ENCODE data around the gene SP2. TPM values are rescaled to one million over a fixed set of nuclear protein-coding genes. Genes with fewer than 3 reads are reported as not detected.
"Not testable (repeated sequence)": the region's sequence is repeated elsewhere in the genome, so short reads cannot be mapped to it uniquely, and the experiment has no call there.

SP2 gene
- total and polyA plus RNA-seq, 4 donors: 1.6 to 25.9 (median 14.4) TPM

- Histone ChIP-seq H3K27me3 (ENCODE audit: control insufficient read depth, insufficient read depth, low read length) (no peaks in the 10 kb centered on the region), H3K9me3 (ENCODE audit: control insufficient read depth, insufficient read depth, low read length) (no peaks in the 10 kb centered on the region), H3K4me1 (ENCODE audit: control insufficient read depth, insufficient read depth, low read length) (peaks cover 22% of the 10 kb centered on the region), H3K4me3 (ENCODE audit: low read depth, low read length) (no peak overlapping the region), H3K36me3 (ENCODE audit: control insufficient read depth, insufficient read depth, low read length) (peaks cover 26% of the 10 kb centered on the region), H3K27ac (ENCODE audit: low read depth, low read length) (no peak overlapping the region)
- DNase-seq (ENCODE audit: low read depth in 4 of 6, low spot score in 6 of 6): no peak
- WGBS (ENCODE audit: insufficient coverage): 90% methylated on average over 2 of the region's 2 CpGs
Measured at GRCh38 chr17:47917581-47917980, 21.5 kb downstream of the SP2 start.

- H3K27ac ChIP-seq (ENCODE audit: low read depth, low read length): no peak overlapping the region
- no peak for DNase-seq (ENCODE audit: low read depth in 4 of 6, low spot score in 6 of 6)
- peaks cover 22% of the 10 kb centered on the region for H3K4me1 ChIP-seq (ENCODE audit: control insufficient read depth, insufficient read depth, low read length)
- H3K27me3 ChIP-seq (ENCODE audit: control insufficient read depth, insufficient read depth, low read length): no peaks in the 10 kb centered on the region
- no peak overlapping the region for H3K4me3 ChIP-seq (ENCODE audit: low read depth, low read length)
- peaks cover 30% of the 10 kb centered on the region for H3K36me3 ChIP-seq (ENCODE audit: control insufficient read depth, insufficient read depth, low read length)
- no CpG with 5 or more reads among the region's 2 CpGs for WGBS (ENCODE audit: insufficient coverage)
- H3K9me3 ChIP-seq (ENCODE audit: control insufficient read depth, insufficient read depth, low read length): no peaks in the 10 kb centered on the region
Measured at GRCh38 chr17:47918006-47918405, 22.0 kb downstream of the SP2 start.

- 100% methylated on average over 1 of the region's 2 CpGs for WGBS (ENCODE audit: insufficient coverage)
- Histone ChIP-seq H3K36me3 (ENCODE audit: control insufficient read depth, insufficient read depth, low read length) (peaks cover 39% of the 10 kb centered on the region), H3K4me3 (ENCODE audit: low read depth, low read length) (no peak overlapping the region), H3K27ac (ENCODE audit: low read depth, low read length) (no peak overlapping the region), H3K27me3 (ENCODE audit: control insufficient read depth, insufficient read depth, low read length) (no peaks in the 10 kb centered on the region), H3K9me3 (ENCODE audit: control insufficient read depth, insufficient read depth, low read length) (no peaks in the 10 kb centered on the region), H3K4me1 (ENCODE audit: control insufficient read depth, insufficient read depth, low read length) (peaks cover 22% of the 10 kb centered on the region)
- no peak for DNase-seq (ENCODE audit: low read depth in 4 of 6, low spot score in 6 of 6)
Measured at GRCh38 chr17:47918991-47919390, 23.0 kb downstream of the SP2 start.

GRCh38 chr17:47919889-47920288, 23.9 kb downstream of the SP2 start:
- H3K27ac ChIP-seq (ENCODE audit: low read depth, low read length); H3K4me3 ChIP-seq (ENCODE audit: low read depth, low read length); DNase-seq (ENCODE audit: low read depth in 4 of 6, low spot score in 6 of 6); H3K27me3 ChIP-seq (ENCODE audit: control insufficient read depth, insufficient read depth, low read length); H3K9me3 ChIP-seq (ENCODE audit: control insufficient read depth, insufficient read depth, low read length): not testable (repeated sequence)
- peaks cover 21% of the 10 kb centered on the region for H3K4me1 ChIP-seq (ENCODE audit: control insufficient read depth, insufficient read depth, low read length)
- H3K36me3 ChIP-seq (ENCODE audit: control insufficient read depth, insufficient read depth, low read length): peaks cover 46% of the 10 kb centered on the region
- 93% methylated on average over 6 of the region's 14 CpGs for WGBS (ENCODE audit: insufficient coverage)

GRCh38 chr17:47924785-47925677, 29.0 kb downstream of the SP2 start:
- 94% methylated on average over 18 of the region's 23 CpGs for WGBS (ENCODE audit: insufficient coverage)
- H3K4me1 ChIP-seq (ENCODE audit: control insufficient read depth, insufficient read depth, low read length): peaks cover 8% of the 10 kb centered on the region
- H3K4me3 ChIP-seq (ENCODE audit: low read depth, low read length): no peak overlapping the region
- peaks cover 70% of the 10 kb centered on the region for H3K36me3 ChIP-seq (ENCODE audit: control insufficient read depth, insufficient read depth, low read length)
- H3K9me3 ChIP-seq (ENCODE audit: control insufficient read depth, insufficient read depth, low read length): no peaks in the 10 kb centered on the region
- DNase-seq (ENCODE audit: low read depth in 4 of 6, low spot score in 6 of 6): no peak
- H3K27ac ChIP-seq (ENCODE audit: low read depth, low read length): no peak overlapping the region
- H3K27me3 ChIP-seq (ENCODE audit: control insufficient read depth, insufficient read depth, low read length): no peaks in the 10 kb centered on the region

GRCh38 chr17:47925678-47925988, 29.6 kb downstream of the SP2 start:
- no peaks in the 10 kb centered on the region for H3K27me3 ChIP-seq (ENCODE audit: control insufficient read depth, insufficient read depth, low read length)
- H3K9me3 ChIP-seq (ENCODE audit: control insufficient read depth, insufficient read depth, low read length): no peaks in the 10 kb centered on the region
- H3K4me1 ChIP-seq (ENCODE audit: control insufficient read depth, insufficient read depth, low read length): peaks cover 8% of the 10 kb centered on the region
- H3K27ac ChIP-seq (ENCODE audit: low read depth, low read length): no peak overlapping the region
- H3K36me3 ChIP-seq (ENCODE audit: control insufficient read depth, insufficient read depth, low read length): peaks cover 71% of the 10 kb centered on the region
- no CpG with 5 or more reads among the region's 3 CpGs for WGBS (ENCODE audit: insufficient coverage)
- H3K4me3 ChIP-seq (ENCODE audit: low read depth, low read length): no peak overlapping the region
- no peak for DNase-seq (ENCODE audit: low read depth in 4 of 6, low spot score in 6 of 6)

- no peaks in the 10 kb centered on the region for H3K27me3 ChIP-seq (ENCODE audit: control insufficient read depth, insufficient read depth, low read length)
Measured at GRCh38 chr17:47927821-47928400, 31.9 kb downstream of the SP2 start.

GRCh38 chr17:47928415-47928814, 32.4 kb downstream of the SP2 start:
- no peak for DNase-seq (ENCODE audit: low read depth in 4 of 6, low spot score in 6 of 6)
- Histone ChIP-seq H3K27ac (ENCODE audit: low read depth, low read length) (no peak overlapping the region), H3K36me3 (ENCODE audit: control insufficient read depth, insufficient read depth, low read length) (peaks cover 60% of the 10 kb centered on the region), H3K4me3 (ENCODE audit: low read depth, low read length) (no peak overlapping the region), H3K27me3 (ENCODE audit: control insufficient read depth, insufficient read depth, low read length) (no peaks in the 10 kb centered on the region), H3K9me3 (ENCODE audit: control insufficient read depth, insufficient read depth, low read length) (no peaks in the 10 kb centered on the region), H3K4me1 (ENCODE audit: control insufficient read depth, insufficient read depth, low read length) (peaks cover 8% of the 10 kb centered on the region)
- WGBS (ENCODE audit: insufficient coverage): no CpG with 5 or more reads among the region's 2 CpGs

More at GRCh38 chr17:47927821-47928400, 31.9 kb downstream of the SP2 start:
- Histone ChIP-seq H3K4me1 (ENCODE audit: control insufficient read depth, insufficient read depth, low read length) (peaks cover 8% of the 10 kb centered on the region), H3K36me3 (ENCODE audit: control insufficient read depth, insufficient read depth, low read length) (peaks cover 66% of the 10 kb centered on the region), H3K27ac (ENCODE audit: low read depth, low read length) (no peak overlapping the region), H3K9me3 (ENCODE audit: control insufficient read depth, insufficient read depth, low read length) (no peaks in the 10 kb centered on the region), H3K4me3 (ENCODE audit: low read depth, low read length) (no peak overlapping the region)
- no peak for DNase-seq (ENCODE audit: low read depth in 4 of 6, low spot score in 6 of 6)
- WGBS (ENCODE audit: insufficient coverage): 95% methylated on average over 14 of the region's 20 CpGs

- Histone ChIP-seq H3K27ac (ENCODE audit: low read depth, low read length) (no peak overlapping the region), H3K4me1 (ENCODE audit: control insufficient read depth, insufficient read depth, low read length) (peaks cover 8% of the 10 kb centered on the region), H3K9me3 (ENCODE audit: control insufficient read depth, insufficient read depth, low read length) (no peaks in the 10 kb centered on the region), H3K36me3 (ENCODE audit: control insufficient read depth, insufficient read depth, low read length) (peaks cover 52% of the 10 kb centered on the region), H3K27me3 (ENCODE audit: control insufficient read depth, insufficient read depth, low read length) (no peaks in the 10 kb centered on the region), H3K4me3 (ENCODE audit: low read depth, low read length) (no peak overlapping the region)
- WGBS (ENCODE audit: insufficient coverage): 66% methylated on average over 7 of the region's 10 CpGs
- no peak for DNase-seq (ENCODE audit: low read depth in 4 of 6, low spot score in 6 of 6)
Measured at GRCh38 chr17:47929218-47930000, 33.4 kb downstream of the SP2 start.
